ENCODE measurements around the gene SLC1A4. TPM values are rescaled to one million over a fixed set of nuclear protein-coding genes. Genes with fewer than 3 reads are reported as not detected.

Gene SLC1A4
- total RNA-seq, 2 experiments from 2014 or later = 61.7 to 113 TPM

DNA sequence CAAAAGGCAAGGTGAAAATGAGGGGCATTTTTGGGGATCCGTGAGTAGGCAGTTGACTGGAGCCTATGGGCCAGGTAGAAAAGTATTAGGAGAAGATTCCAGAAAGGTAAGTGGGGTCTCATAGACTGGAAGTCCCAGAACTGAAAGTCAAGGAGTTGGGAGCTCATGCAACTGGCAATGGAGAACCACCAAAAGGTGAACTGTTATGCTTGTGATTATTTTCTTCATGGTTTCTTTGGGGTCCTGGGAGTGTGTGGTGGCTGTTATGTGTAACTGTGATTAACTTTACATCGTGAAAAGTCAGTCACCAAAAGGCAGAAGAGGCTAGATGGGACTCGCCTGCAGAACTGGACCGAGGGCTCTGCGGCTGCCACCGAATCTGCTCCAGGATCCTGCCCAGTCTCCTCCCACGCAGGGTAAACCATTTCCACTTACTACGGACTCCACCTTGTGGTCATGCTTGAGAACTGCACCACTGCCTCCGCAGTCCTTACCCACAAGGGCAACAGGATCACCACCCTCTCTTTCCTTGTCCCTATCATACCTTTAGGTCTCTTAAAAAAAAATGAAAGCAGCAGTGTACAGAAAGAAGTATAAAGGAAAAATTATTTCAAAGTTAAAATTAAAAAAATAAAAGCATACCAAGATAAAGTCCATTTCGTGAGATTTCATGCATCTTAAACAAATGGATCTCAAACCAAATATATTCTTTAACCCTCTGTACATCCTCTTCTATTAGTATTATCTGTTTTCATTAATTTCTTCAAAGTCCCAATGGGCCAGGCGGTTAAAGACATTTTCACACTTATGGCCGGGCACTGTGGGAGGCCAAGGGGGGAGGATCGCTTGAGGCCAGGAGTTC, 51.4 kb downstream of the SLC1A4 start:
- ATAC-seq (peak; percentile 99), DNase-seq (peak; percentile 87)
- Mint-ChIP-seq H3K4me3 (no peak overlapping the region), H3K4me1 (peaks cover 16% of the 10 kb centered on the region), H3K9me3 (ENCODE audit: low read depth) (peaks cover 13% of the 10 kb centered on the region), H3K27me3 (no peaks in the 10 kb centered on the region), H3K27ac (no peak overlapping the region), H3K36me3 (peaks cover 18% of the 10 kb centered on the region)
- CTCF ChIA-PET = interaction anchor here (0.5 to 6.3 kb wide), 11 partner anchors 11 to 129 kb away, joined by 3 to 61 read pairs (median 4); partner anchors contain the start of genes CEP68 and SLC1A4

DNA sequence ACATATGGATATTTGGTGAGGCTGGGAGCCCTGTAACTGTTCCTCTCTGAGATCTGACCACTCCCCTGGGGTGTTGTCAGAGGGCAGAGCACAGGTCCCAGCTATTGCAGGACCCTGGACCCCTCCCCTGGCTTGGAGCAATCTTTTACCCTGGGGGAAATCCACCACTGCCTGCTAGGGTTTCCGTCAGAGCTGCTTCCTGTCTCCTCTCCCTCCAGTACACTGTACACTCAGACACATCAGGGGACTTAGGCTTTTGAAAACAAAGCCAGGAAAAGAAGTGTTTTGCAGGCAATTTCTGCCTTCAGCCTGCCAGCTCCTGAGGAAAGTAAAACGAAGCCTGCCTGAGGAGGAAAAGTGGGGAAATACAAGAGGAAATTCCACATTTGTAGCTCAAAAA, 53.8 kb downstream of the SLC1A4 start:
- Mint-ChIP-seq H3K27ac (no peak overlapping the region), H3K36me3 (peaks cover 27% of the 10 kb centered on the region), H3K27me3 (no peaks in the 10 kb centered on the region), H3K9me3 (ENCODE audit: low read depth) (peaks cover 13% of the 10 kb centered on the region), H3K4me1 (peaks cover 16% of the 10 kb centered on the region), H3K4me3 (no peak overlapping the region)
- ATAC-seq = no peak
- no peak for DNase-seq
- CTCF ChIA-PET = interaction anchor here (0.6 to 6.3 kb wide), 5 partner anchors 13 to 127 kb away, joined by 3 to 61 read pairs (median 9); partner anchors contain the start of gene CEP68

- Mint-ChIP-seq H3K9me3 (ENCODE audit: low read depth) (peaks cover 21% of the 10 kb centered on the region), H3K4me3 (no peak overlapping the region), H3K36me3 (peaks cover 36% of the 10 kb centered on the region), H3K27ac (no peak overlapping the region), H3K4me1 (peaks cover 16% of the 10 kb centered on the region), H3K27me3 (no peaks in the 10 kb centered on the region)
- CTCF ChIA-PET = interaction anchor here (1.3 to 6.3 kb wide), 3 partner anchors 20 to 129 kb away, joined by 3 to 61 read pairs (median 9); no protein-coding TSS in a partner anchor
- ATAC-seq (no peak), DNase-seq (no peak)
Observed at GRCh38 chr2:65044097-65044735, 55.0 kb downstream of the SLC1A4 start.

DNA sequence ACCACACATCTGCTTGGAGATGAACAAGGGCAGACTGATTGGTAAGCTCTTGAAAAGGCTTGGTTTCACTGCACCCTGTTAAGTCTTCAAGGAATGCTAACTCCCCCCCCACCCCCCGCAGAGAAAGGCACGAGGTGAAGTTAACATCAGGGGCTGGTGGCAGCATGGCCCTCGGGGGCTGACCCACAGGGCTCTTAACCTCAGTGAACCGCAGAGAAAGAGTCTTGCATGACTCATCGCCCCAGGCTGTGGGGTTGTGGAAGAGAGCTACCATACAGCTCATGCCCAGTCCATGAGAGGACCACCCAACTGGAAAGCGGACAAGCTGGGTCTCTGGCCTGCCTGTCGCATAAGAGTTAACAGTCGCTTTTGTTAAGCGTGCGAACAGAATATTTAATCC, 56.5 kb downstream of the SLC1A4 start:
- Mint-ChIP-seq H3K36me3 (peaks cover 36% of the 10 kb centered on the region), H3K27ac (no peak overlapping the region)
- no peak for ATAC-seq

DNA sequence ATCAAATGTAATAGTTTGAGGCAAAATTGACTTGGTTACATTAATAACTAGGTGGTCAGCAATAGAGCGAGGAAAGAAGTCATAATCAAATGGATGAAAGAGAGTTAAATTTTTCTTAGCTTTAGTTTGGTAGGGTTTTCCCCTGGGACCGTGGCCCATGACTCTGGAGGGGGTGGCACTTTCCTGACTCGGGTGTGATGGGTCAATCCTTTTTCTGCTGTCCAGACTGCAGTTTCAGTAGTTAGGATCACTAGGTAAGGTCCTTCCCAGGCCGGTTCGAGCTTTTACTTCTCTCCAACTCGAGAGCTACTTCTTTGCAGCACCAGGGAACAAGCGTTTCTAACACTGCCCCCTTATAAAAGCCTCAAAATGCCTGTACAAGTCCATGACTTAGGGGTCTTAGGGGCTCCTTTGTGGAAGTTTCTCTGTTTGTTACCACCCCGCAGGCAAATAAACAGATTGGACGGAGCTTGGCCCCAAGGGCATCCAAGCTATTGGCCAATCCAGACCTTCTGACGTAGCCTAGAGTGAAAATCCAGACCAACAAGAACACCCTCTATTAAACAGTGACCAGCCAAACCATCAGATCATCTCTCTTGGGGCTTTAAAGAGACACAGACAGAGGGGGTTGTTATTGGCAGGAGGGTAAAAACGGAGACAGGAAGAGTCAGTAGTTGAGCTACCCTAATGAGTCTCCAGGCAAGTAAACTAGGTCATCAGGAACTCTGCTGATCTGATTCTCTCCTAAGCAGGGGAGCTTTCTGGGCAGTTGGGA, 57.6 kb downstream of the SLC1A4 start:
- ATAC-seq (no peak), DNase-seq (no peak)
- CTCF ChIA-PET = interaction anchor here (0.7 to 1.8 kb wide), 5 partner anchors 12 to 130 kb away, joined by 3 to 6 read pairs (median 4); no protein-coding TSS in a partner anchor
- Mint-ChIP-seq H3K9me3 (ENCODE audit: low read depth) (peaks cover 21% of the 10 kb centered on the region), H3K4me1 (peaks cover 5% of the 10 kb centered on the region), H3K36me3 (peaks cover 39% of the 10 kb centered on the region), H3K27me3 (no peaks in the 10 kb centered on the region), H3K4me3 (no peak overlapping the region), H3K27ac (no peak overlapping the region)

More for the DNA sequence above, 56.5 kb downstream of the SLC1A4 start:
- H3K9me3 Mint-ChIP-seq (ENCODE audit: low read depth) = peaks cover 21% of the 10 kb centered on the region
- no peak for DNase-seq
- H3K4me3 Mint-ChIP-seq = no peak overlapping the region
- H3K27me3 Mint-ChIP-seq = no peaks in the 10 kb centered on the region
- peaks cover 7% of the 10 kb centered on the region for H3K4me1 Mint-ChIP-seq
- CTCF ChIA-PET = no interaction called here

DNA sequence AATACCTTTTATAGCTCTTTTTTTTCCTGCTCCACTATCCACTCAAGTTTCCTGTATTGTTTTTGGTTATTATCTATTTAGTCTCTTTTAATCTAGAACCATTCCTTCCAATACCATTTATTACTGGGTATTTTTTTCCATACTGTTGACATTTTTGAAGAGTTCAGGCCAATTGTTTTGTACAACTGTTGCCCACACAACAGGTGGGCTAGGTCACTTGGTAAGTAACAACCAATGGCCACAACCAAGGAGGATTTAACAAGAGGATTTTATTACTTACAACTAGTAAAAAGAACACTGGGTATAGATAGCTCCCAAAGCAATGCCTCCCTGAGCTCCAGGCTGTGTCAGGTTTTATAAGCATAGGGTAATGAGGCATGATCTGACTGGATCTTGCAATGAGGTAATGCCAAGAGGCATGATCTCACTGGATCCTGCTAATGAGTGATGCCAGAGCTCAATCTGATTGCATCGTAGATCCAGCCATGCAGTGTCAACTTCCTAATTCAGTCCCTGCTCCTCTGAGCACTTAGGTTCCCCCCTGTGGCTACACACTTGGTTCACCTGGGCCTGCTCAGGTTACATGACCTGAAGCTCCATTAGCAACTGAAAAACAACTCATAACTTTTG, 59.9 kb downstream of the SLC1A4 start:
- peaks cover 19% of the 10 kb centered on the region for H3K9me3 Mint-ChIP-seq (ENCODE audit: low read depth)
- H3K27me3 Mint-ChIP-seq = no peaks in the 10 kb centered on the region
- H3K4me3 Mint-ChIP-seq = no peak overlapping the region
- CTCF ChIA-PET = interaction anchor here (1.2 to 2.7 kb wide), 2 partner anchors 131 to 138 kb away, joined by 4 to 11 read pairs; no protein-coding TSS in a partner anchor
- H3K36me3 Mint-ChIP-seq = peaks cover 36% of the 10 kb centered on the region
- H3K4me1 Mint-ChIP-seq = peaks cover 24% of the 10 kb centered on the region
- ATAC-seq (no peak), DNase-seq (no peak)
- no peak overlapping the region for H3K27ac Mint-ChIP-seq

- CTCF ChIA-PET = interaction anchor here (2.7 kb wide), 1 partner anchor 133 kb away, joined by 11 read pairs; no protein-coding TSS in a partner anchor
- no peak for ATAC-seq
Observed at GRCh38 chr2:65050931-65051330, 61.7 kb downstream of the SLC1A4 start.

DNA sequence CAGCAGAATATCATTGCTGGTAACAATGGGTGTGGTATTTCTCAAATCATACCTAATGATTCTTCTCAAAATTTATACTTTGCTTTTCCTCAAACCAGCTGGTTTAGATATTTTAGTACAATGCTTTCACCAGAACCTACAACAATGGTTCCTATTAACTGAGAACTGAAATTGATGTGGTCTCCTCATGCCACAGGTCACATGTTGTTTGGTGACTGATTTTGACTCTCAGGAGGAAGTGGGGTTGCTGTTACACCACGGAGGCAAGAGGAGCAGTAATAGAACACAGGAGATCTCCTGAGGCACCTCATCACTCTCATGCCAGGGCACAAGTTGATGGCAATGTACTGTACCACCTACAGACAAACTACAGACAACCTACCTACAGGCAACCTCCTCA, 64.0 kb downstream of the SLC1A4 start:
- peak; percentile 90 for DNase-seq
- H3K4me1 Mint-ChIP-seq = peaks cover 51% of the 10 kb centered on the region
- H3K27me3 Mint-ChIP-seq = no peaks in the 10 kb centered on the region
- peak overlapping the region; percentile 66 for H3K27ac Mint-ChIP-seq
- peaks cover 5% of the 10 kb centered on the region for H3K9me3 Mint-ChIP-seq (ENCODE audit: low read depth)
- peak; percentile 12 for ATAC-seq
- H3K4me3 Mint-ChIP-seq = peak overlapping the region; percentile 35
- H3K36me3 Mint-ChIP-seq = peaks cover 14% of the 10 kb centered on the region
- CTCF ChIA-PET = interaction anchor here (1.4 to 2.1 kb wide), 3 partner anchors 11 to 135 kb away, joined by 4 to 13 read pairs (median 9); no protein-coding TSS in a partner anchor

More at GRCh38 chr2:65050931-65051330, 61.7 kb downstream of the SLC1A4 start:
- Mint-ChIP-seq H3K27me3 (no peaks in the 10 kb centered on the region), H3K4me1 (peaks cover 37% of the 10 kb centered on the region), H3K36me3 (peaks cover 25% of the 10 kb centered on the region), H3K4me3 (no peak overlapping the region), H3K27ac (no peak overlapping the region), H3K9me3 (ENCODE audit: low read depth) (peaks cover 8% of the 10 kb centered on the region)
- no peak for DNase-seq

DNA sequence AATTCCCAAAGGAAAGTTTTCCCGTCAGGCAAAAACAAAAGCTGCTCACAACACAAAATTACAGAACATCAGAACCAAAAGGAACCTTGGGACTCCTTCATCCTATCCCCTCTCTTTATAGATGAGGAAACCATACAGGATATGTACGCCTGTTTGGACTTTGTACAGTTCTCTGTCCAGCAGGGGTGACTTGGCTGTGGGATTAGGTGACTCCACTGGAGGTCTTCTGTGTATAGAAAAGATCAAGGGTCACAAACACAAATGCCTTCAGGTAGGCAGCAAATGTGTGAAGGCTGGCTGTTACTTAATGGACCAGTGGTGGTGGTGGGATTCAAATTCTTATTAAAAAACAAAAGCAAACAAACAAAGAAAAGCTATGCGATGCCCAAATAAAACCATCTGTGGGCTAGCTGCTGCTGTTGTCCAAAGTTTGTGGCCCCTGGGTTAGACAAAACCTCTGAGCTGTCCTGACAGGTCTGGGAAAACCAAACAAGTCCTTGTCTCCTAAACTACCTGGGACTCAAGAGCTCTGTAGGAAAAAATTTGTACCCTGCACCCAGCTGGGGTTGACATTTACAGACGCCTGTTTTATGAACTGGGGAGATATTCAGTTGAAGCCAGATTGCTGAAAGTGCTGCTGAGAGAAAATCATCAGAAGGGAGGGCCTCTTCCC, 65.7 kb downstream of the SLC1A4 start:
- Mint-ChIP-seq H3K4me1 (peaks cover 57% of the 10 kb centered on the region), H3K4me3 (peak overlapping the region; percentile 86), H3K9me3 (ENCODE audit: low read depth) (no peaks in the 10 kb centered on the region), H3K36me3 (peaks cover 10% of the 10 kb centered on the region), H3K27ac (no peak overlapping the region), H3K27me3 (no peaks in the 10 kb centered on the region)
- CTCF ChIA-PET = interaction anchor here (1.0 to 3.3 kb wide), 12 partner anchors 10 to 265 kb away, joined by 3 to 19 read pairs (median 6); partner anchors contain the start of genes ACTR2 and RAB1A
- DNase-seq = no peak
- no peak for ATAC-seq

DNA sequence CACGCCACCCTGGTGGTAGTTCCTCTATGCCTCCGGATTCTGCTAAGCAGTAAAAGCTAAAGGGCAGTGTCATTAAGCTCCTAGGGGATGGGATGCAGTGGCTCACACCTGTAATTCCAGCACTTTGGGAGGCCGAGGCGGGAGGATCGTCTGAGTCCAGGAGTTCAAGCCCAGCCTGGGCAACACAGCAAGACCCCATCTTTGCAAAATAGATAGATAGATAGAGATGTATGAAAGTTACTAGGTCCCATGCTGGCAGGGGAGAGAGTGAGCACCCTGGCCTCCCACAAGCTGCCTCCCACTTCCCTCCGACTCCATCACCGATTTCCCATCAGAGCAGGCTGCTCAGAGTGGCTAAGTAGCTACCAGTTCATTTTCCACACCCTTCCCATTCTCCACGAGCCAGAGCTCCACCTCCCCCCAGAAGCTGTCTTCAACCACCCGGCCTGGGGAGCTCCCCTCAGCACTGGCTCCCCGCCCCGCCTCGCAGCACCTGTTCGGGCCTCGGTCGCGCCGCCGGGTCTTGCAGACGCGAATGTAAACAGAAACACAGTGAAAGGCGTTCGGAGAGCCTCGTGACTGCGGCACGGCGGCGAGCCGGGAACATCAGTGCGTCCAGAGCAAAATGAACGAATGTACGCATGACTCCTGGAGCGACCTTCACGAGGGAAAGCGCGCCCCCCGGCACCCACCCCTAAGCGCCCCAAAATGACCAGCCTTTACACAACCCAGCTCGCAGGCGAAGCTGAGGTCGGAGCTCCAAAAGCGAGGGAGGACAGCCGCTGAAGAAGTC, 66.4 kb downstream of the SLC1A4 start:
- DNase-seq (no peak), ATAC-seq (peak; percentile 43)
- peaks cover 10% of the 10 kb centered on the region for H3K36me3 Mint-ChIP-seq
- peaks cover 57% of the 10 kb centered on the region for H3K4me1 Mint-ChIP-seq
- no peaks in the 10 kb centered on the region for H3K27me3 Mint-ChIP-seq
- CTCF ChIA-PET = interaction anchor here (0.6 to 3.3 kb wide), 17 partner anchors 9 to 264 kb away, joined by 3 to 19 read pairs (median 4); partner anchors contain the start of genes ACTR2 and RAB1A
- H3K27ac Mint-ChIP-seq = peak overlapping the region; percentile 84
- no peaks in the 10 kb centered on the region for H3K9me3 Mint-ChIP-seq (ENCODE audit: low read depth)
- peak overlapping the region; percentile 86 for H3K4me3 Mint-ChIP-seq

Data from activated CD8-positive, alpha-beta memory T cell treated with anti-CD3 and anti-CD28 coated beads, Interleukin-2, amount 10 ng/mL, durations not matched to agents 7 days and 5 days (primary cell).